Measurements from ENCODE around the gene MARCHF10. TPM values are rescaled to one million over a fixed set of nuclear protein-coding genes. Genes with fewer than 3 reads are reported as not detected.

MARCHF10 gene
- total and polyA plus RNA-seq, 2 donors: 0.14 to 1.1 TPM

DNA sequence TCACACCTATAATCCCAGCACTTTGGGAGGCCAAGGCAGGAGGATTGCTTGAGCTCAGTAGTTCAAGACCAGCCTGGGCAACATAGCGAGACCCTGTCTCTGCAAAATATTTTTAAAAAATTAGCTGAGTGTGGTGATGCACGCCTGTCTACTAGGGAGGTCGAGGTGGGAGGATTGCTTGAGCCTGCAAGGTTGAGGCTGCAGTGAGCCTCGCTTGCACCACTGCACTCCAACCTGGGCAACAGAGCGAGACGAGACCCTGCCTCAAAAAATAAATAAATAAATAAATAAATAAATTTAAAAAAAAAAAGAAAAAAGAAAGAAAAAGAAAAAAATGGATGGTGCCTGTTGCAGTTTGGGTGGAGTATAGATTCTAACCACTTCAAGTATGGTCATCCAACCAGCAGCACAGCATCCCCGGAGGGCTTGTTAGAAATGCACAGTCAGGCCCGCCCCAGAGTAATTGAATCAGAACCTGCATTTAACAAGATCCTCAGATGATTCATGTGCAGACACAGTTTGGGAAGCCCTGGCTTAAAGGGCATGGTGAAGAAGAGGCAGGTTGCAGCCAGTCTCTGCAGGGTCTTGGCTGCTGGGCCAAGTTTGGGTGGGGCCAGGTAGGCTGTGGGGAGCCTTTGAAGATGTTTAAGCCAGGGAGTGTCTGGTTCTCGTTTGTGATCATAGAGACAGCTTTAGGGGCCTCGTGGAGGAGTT is 139.9 kb downstream of the MARCHF10 start:
- Histone ChIP-seq H3K4me1 (ENCODE audit: control insufficient read depth in 2 of 2, insufficient read depth in 2 of 2, low read length in 2 of 2) (peaks cover 0 to 2% of the 10 kb centered on the region in 2 donors), H3K9me3 (ENCODE audit: control insufficient read depth in 2 of 2, insufficient read depth in 1 of 2, low read length in 1 of 2) (no peaks in the 10 kb centered on the region), H3K27ac (ENCODE audit: low read depth in 1 of 2, low read length in 1 of 2) (no peak overlapping the region), H3K4me3 (ENCODE audit: low read length in 2 of 2) (no peak overlapping the region), H3K27me3 (ENCODE audit: control insufficient read depth in 2 of 2, insufficient read depth in 1 of 2, low read length in 1 of 2) (no peaks in the 10 kb centered on the region), H3K36me3 (ENCODE audit: control insufficient read depth in 2 of 2, insufficient read depth in 2 of 2, low read length in 1 of 2) (peaks cover 0 to 5% of the 10 kb centered on the region in 2 donors)
- 96% methylated on average over 10 of the region's 10 CpGs for WGBS
- DNase-seq (ENCODE audit: low read depth in 6 of 9, low spot score in 9 of 9): peak in 1 of 9 donors; percentile 9

DNA sequence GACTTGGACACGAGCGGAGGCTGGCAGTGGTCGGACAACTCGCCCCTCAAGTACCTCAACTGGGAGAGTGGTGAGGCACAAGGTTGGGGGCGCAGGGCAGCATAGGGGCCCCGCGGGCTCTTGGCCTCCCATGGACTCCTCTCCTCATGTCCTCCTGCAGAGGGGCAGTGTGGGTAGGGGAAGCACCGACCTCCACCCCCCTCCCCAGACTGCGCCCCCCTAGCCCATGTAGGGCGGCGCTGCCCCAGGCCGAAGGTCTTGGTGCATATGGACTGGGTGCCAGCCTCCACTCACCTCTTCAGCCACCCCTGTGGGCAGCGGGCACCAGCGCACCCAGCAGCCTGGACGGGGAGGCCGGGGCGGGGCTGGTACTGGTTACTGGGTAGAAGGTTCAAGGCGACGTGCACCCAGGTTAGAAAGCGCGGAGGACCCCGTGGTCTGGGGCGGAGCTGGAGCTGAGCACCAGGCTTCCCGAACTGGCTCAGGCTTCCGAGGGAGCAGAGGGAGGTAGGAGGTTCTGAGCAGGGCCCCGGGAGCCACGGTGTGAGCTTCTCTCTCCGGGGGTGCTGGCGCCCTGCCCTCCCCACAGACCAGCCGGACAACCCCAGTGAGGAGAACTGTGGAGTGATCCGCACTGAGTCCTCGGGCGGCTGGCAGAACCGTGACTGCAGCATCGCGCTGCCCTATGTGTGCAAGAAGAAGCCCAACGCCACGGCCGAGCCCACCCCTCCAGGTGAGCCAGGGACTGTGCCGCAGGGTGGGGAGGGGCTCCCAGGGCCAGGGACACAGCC is 141.1 kb downstream of the MARCHF10 start:
- no peak for DNase-seq (ENCODE audit: low read depth in 6 of 9, low spot score in 9 of 9)
- peaks cover 0 to 2% of the 10 kb centered on the region in 2 donors for H3K4me1 ChIP-seq (ENCODE audit: control insufficient read depth in 2 of 2, insufficient read depth in 2 of 2, low read length in 2 of 2)

DNA sequence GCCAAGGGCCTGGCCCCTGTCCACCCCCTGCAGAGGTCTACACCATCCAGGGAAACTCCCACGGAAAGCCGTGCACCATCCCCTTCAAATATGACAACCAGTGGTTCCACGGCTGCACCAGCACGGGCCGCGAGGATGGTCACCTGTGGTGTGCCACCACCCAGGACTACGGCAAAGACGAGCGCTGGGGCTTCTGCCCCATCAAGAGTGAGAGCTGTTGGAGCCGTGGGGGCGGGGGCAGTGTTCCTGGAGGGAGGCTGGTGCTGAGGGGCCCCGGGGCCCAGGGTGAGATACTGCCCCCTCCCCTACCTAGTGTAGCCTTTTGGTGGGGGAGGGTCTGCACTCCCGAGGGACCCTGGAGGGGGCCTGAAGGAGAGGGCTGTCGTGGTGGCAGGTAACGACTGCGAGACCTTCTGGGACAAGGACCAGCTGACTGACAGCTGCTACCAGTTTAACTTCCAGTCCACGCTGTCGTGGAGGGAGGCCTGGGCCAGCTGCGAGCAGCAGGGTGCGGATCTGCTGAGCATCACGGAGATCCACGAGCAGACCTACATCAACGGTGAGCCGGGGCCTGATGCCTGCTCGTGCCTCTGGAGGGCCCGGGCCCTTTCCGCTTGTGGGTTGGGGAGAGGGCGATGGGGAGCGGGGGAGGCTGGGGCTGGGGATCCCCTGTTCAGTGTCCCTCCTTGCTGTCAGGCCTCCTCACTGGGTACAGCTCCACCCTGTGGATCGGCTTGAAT is 141.9 kb downstream of the MARCHF10 start:
- H3K9me3 ChIP-seq (ENCODE audit: control insufficient read depth in 2 of 2, insufficient read depth in 1 of 2, low read length in 1 of 2): no peaks in the 10 kb centered on the region
- WGBS: 97% methylated on average over 30 of the region's 30 CpGs
- peaks cover 0 to 5% of the 10 kb centered on the region in 2 donors for H3K36me3 ChIP-seq (ENCODE audit: control insufficient read depth in 2 of 2, insufficient read depth in 2 of 2, low read length in 1 of 2)
- no peak overlapping the region for H3K4me3 ChIP-seq (ENCODE audit: low read length in 2 of 2)
- H3K27me3 ChIP-seq (ENCODE audit: control insufficient read depth in 2 of 2, insufficient read depth in 1 of 2, low read length in 1 of 2): no peaks in the 10 kb centered on the region
- no peak overlapping the region for H3K27ac ChIP-seq (ENCODE audit: low read depth in 1 of 2, low read length in 1 of 2)
- H3K4me1 ChIP-seq (ENCODE audit: control insufficient read depth in 2 of 2, insufficient read depth in 2 of 2, low read length in 2 of 2): peaks cover 0 to 2% of the 10 kb centered on the region in 2 donors
- DNase-seq (ENCODE audit: low read depth in 6 of 9, low spot score in 9 of 9): no peak

More for the DNA sequence above, 141.1 kb downstream of the MARCHF10 start:
- no peak overlapping the region for H3K27ac ChIP-seq (ENCODE audit: low read depth in 1 of 2, low read length in 1 of 2)
- no peaks in the 10 kb centered on the region for H3K9me3 ChIP-seq (ENCODE audit: control insufficient read depth in 2 of 2, insufficient read depth in 1 of 2, low read length in 1 of 2)
- H3K27me3 ChIP-seq (ENCODE audit: control insufficient read depth in 2 of 2, insufficient read depth in 1 of 2, low read length in 1 of 2): no peaks in the 10 kb centered on the region
- H3K36me3 ChIP-seq (ENCODE audit: control insufficient read depth in 2 of 2, insufficient read depth in 2 of 2, low read length in 1 of 2): peaks cover 0 to 5% of the 10 kb centered on the region in 2 donors
- WGBS: 97% methylated on average over 40 of the region's 40 CpGs
- no peak overlapping the region for H3K4me3 ChIP-seq (ENCODE audit: low read length in 2 of 2)

DNA sequence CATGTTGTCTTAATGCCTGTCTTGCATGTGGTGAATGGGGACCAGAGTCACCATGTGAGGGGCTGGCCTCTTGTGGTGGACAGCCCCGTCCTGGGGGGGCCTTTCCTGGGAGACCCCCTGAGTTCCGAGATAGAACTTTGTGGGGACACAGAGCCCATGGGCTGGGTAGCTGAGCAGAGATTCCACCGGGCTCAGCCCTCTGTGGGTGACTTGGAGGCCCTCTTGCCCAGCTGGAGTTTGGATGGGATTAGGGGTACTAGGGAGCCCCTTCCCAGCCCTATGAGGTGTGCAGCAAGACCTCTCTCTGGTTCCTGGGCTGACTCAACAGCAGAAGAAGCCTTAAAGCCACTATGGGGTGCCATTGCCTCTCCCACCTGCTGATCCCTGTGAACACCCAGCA is 142.5 kb downstream of the MARCHF10 start:
- Histone ChIP-seq H3K27ac (ENCODE audit: low read depth in 1 of 2, low read length in 1 of 2) (no peak overlapping the region), H3K4me3 (ENCODE audit: low read length in 2 of 2) (no peak overlapping the region), H3K4me1 (ENCODE audit: control insufficient read depth in 2 of 2, insufficient read depth in 2 of 2, low read length in 2 of 2) (peaks cover 0 to 2% of the 10 kb centered on the region in 2 donors), H3K27me3 (ENCODE audit: control insufficient read depth in 2 of 2, insufficient read depth in 1 of 2, low read length in 1 of 2) (no peaks in the 10 kb centered on the region), H3K36me3 (ENCODE audit: control insufficient read depth in 2 of 2, insufficient read depth in 2 of 2, low read length in 1 of 2) (peaks cover 0 to 5% of the 10 kb centered on the region in 2 donors), H3K9me3 (ENCODE audit: control insufficient read depth in 2 of 2, insufficient read depth in 1 of 2, low read length in 1 of 2) (no peaks in the 10 kb centered on the region)
- WGBS: over 99% methylated on average over 3 of the region's 3 CpGs
- DNase-seq (ENCODE audit: low read depth in 6 of 9, low spot score in 9 of 9): no peak

DNA sequence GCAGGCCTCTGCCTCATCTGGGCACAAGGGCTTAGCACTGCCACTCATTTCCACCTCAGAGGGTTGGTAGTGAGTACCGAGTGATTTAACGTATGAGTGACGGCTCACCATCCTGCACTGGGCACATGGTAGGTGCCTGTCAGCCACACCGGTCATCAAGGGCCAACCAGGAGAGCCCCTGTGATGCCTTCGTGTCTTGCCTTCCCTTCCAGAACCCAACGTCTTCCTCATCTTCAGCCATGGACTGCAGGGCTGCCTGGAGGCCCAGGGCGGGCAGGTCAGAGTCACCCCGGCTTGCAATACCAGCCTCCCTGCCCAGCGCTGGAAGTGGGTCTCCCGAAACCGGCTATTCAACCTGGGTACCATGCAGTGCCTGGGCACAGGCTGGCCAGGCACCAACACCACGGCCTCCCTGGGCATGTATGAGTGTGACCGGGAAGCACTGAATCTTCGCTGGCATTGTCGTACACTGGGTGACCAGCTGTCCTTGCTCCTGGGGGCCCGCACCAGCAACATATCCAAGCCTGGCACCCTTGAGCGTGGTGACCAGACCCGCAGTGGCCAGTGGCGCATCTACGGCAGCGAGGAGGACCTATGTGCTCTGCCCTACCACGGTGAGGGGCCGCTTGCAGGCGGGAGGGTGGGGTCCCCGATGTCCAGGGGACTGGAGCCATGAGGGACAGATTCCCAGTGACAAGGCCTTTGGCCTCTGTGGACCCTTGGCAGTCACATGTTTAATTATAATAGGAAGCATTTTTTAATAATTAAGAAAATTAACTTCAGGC is 143.6 kb downstream of the MARCHF10 start:
- H3K36me3 ChIP-seq (ENCODE audit: control insufficient read depth in 2 of 2, insufficient read depth in 2 of 2, low read length in 1 of 2): peaks cover 0 to 5% of the 10 kb centered on the region in 2 donors
- peaks cover 0 to 2% of the 10 kb centered on the region in 2 donors for H3K4me1 ChIP-seq (ENCODE audit: control insufficient read depth in 2 of 2, insufficient read depth in 2 of 2, low read length in 2 of 2)
- H3K4me3 ChIP-seq (ENCODE audit: low read length in 2 of 2): no peak overlapping the region
- DNase-seq (ENCODE audit: low read depth in 6 of 9, low spot score in 9 of 9): no peak
- no peaks in the 10 kb centered on the region for H3K9me3 ChIP-seq (ENCODE audit: control insufficient read depth in 2 of 2, insufficient read depth in 1 of 2, low read length in 1 of 2)
- 96% methylated on average over 25 of the region's 25 CpGs for WGBS
- no peaks in the 10 kb centered on the region for H3K27me3 ChIP-seq (ENCODE audit: control insufficient read depth in 2 of 2, insufficient read depth in 1 of 2, low read length in 1 of 2)
- H3K27ac ChIP-seq (ENCODE audit: low read depth in 1 of 2, low read length in 1 of 2): no peak overlapping the region

DNA sequence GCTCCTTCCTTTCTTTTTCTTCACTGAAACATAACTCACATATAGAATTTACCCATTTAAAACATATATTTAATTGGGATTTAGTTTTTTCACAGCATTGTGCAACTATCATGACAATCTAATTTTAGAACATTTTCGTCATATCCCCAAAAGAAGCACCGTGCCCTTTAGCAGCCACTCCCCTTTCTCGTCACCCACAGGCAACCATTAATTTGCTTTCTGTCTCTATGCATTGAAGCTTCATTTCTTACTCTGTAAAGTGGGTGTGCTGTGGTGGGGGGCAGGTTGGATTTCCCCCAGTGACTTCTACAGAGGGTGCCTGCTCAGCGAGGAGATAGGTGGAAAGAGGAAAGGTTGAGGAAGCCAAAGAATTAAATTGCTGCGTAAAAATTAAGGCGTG is 144.8 kb downstream of the MARCHF10 start:
- Histone ChIP-seq H3K36me3 (ENCODE audit: control insufficient read depth in 2 of 2, insufficient read depth in 2 of 2, low read length in 1 of 2) (peaks cover 0 to 5% of the 10 kb centered on the region in 2 donors), H3K27ac (ENCODE audit: low read depth in 1 of 2, low read length in 1 of 2) (no peak overlapping the region), H3K4me1 (ENCODE audit: control insufficient read depth in 2 of 2, insufficient read depth in 2 of 2, low read length in 2 of 2) (peaks cover 0 to 5% of the 10 kb centered on the region in 2 donors), H3K4me3 (ENCODE audit: low read length in 2 of 2) (no peak overlapping the region), H3K27me3 (ENCODE audit: control insufficient read depth in 2 of 2, insufficient read depth in 1 of 2, low read length in 1 of 2) (no peaks in the 10 kb centered on the region), H3K9me3 (ENCODE audit: control insufficient read depth in 2 of 2, insufficient read depth in 1 of 2, low read length in 1 of 2) (no peaks in the 10 kb centered on the region)
- 94% methylated on average over 6 of the region's 6 CpGs for WGBS
- no peak for DNase-seq (ENCODE audit: low read depth in 6 of 9, low spot score in 9 of 9)

DNA sequence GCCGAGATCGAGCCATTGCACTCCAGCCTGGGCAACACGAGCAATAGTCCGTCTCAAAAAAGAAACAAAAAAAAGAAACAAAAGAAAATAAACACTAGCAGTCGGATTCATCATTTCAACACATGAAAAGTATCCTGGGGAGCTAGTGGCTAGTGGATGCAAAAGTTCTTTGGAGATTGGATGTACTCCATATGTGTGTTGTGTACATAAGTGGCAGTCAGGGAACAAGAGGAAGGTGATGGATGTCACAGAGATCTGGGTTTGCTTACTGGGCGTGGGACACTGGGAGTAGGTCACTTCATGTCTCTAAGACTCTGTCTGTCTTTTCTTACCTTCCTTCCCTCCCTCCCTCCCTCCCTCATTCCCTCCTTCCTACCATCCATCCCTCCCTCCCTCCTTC is 145.3 kb downstream of the MARCHF10 start:
- 96% methylated on average over 6 of the region's 6 CpGs for WGBS
- Histone ChIP-seq H3K9me3 (ENCODE audit: control insufficient read depth in 2 of 2, insufficient read depth in 1 of 2, low read length in 1 of 2) (no peaks in the 10 kb centered on the region), H3K36me3 (ENCODE audit: control insufficient read depth in 2 of 2, insufficient read depth in 2 of 2, low read length in 1 of 2) (peaks cover 0 to 5% of the 10 kb centered on the region in 2 donors), H3K4me1 (ENCODE audit: control insufficient read depth in 2 of 2, insufficient read depth in 2 of 2, low read length in 2 of 2) (peaks cover 0 to 5% of the 10 kb centered on the region in 2 donors), H3K27me3 (ENCODE audit: control insufficient read depth in 2 of 2, insufficient read depth in 1 of 2, low read length in 1 of 2) (no peaks in the 10 kb centered on the region), H3K27ac (ENCODE audit: low read depth in 1 of 2, low read length in 1 of 2) (no peak overlapping the region), H3K4me3 (ENCODE audit: low read length in 2 of 2) (no peak overlapping the region)
- DNase-seq (ENCODE audit: low read depth in 6 of 9, low spot score in 9 of 9): no peak

DNA sequence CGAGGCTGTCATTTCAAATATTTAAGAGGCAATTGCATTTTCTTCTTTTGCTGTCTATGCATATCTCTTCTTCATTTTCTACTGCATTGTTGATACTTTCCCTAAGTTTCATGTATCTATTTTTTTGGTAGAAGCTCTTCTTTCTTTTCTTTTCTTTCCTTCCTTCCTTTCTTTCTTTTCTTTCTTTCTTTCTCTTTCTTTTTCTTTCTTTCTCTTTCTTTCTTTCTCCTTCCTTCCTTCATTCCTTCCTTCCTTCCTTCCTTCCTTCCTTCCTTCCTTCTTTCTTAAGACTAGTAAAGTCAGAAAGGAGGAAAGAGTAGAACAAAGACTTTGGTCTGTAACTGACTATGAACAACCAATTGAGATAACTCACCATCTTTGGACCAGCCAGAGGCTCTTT is 146.8 kb downstream of the MARCHF10 start:
- 98% methylated on average over 1 of the region's 1 CpG for WGBS
- Histone ChIP-seq H3K36me3 (ENCODE audit: control insufficient read depth in 2 of 2, insufficient read depth in 2 of 2, low read length in 1 of 2) (peaks cover 0 to 5% of the 10 kb centered on the region in 2 donors), H3K4me3 (ENCODE audit: low read length in 2 of 2) (no peak overlapping the region), H3K27ac (ENCODE audit: low read depth in 1 of 2, low read length in 1 of 2) (no peak overlapping the region), H3K9me3 (ENCODE audit: control insufficient read depth in 2 of 2, insufficient read depth in 1 of 2, low read length in 1 of 2) (no peaks in the 10 kb centered on the region), H3K4me1 (ENCODE audit: control insufficient read depth in 2 of 2, insufficient read depth in 2 of 2, low read length in 2 of 2) (peaks cover 0 to 2% of the 10 kb centered on the region in 2 donors), H3K27me3 (ENCODE audit: control insufficient read depth in 2 of 2, insufficient read depth in 1 of 2, low read length in 1 of 2) (no peaks in the 10 kb centered on the region)
- DNase-seq (ENCODE audit: low read depth in 6 of 9, low spot score in 9 of 9): no peak

Data from thymus (tissue), 11 donors.